Mesenchymal stem cell (in vitro differentiated cells and primary cell): ENCODE results near the gene PPP1R9B.

Source experiments
- DNase-seq: peaks from one replicate; pipeline ENCODE4 v3.0.0-alpha.2; 2013
- H2AFZ ChIP-seq: one replicate; pipeline ENCODE4 v1.6.1; 2013; ENCODE audit warnings: low read depth, mild to moderate bottlenecking, control low read depth, inconsistent platforms, low read length, moderate library complexity
- H2AK5ac ChIP-seq: 2 replicates; pipeline ENCODE4 v1.6.1; 2013; ENCODE audit warnings: low read length, moderate library complexity, mild to moderate bottlenecking, inconsistent platforms; ENCODE audit not compliant: severe bottlenecking
- H2BK120ac ChIP-seq: one replicate; pipeline ENCODE4 v1.6.1; 2013; ENCODE audit warnings: low read depth, mild to moderate bottlenecking, inconsistent platforms, low read length, moderate library complexity
- H2BK12ac ChIP-seq, 2 experiments: one replicate each; pipeline ENCODE4 v1.6.1; 2013; ENCODE audit warnings: inconsistent platforms in 2 of 2, low read length in 2 of 2, mild to moderate bottlenecking in 2 of 2, moderate library complexity in 2 of 2, control low read depth in 1 of 2
- H2BK15ac ChIP-seq: one replicate; pipeline ENCODE4 v1.6.1; 2013; ENCODE audit warnings: mild to moderate bottlenecking, low read depth, inconsistent platforms; ENCODE audit not compliant: poor library complexity, severe bottlenecking
- H2BK5ac ChIP-seq: 2 replicates; pipeline ENCODE4 v1.6.1; 2013; ENCODE audit warnings: low read depth, mild to moderate bottlenecking, low read length, control low read depth, inconsistent platforms; ENCODE audit not compliant: poor library complexity, severe bottlenecking
- H3K14ac ChIP-seq, 2 experiments: one replicate each; pipeline ENCODE4 v1.6.1; 2013; ENCODE audit warnings: inconsistent platforms in 2 of 2, low read length in 2 of 2, control low read depth in 1 of 2, mild to moderate bottlenecking in 1 of 2, moderate library complexity in 1 of 2
- H3K18ac ChIP-seq, 2 experiments: one replicate each; pipeline ENCODE4 v1.6.1; 2013; ENCODE audit warnings: inconsistent platforms in 2 of 2, low read length in 2 of 2, control low read depth in 1 of 2, low read depth in 1 of 2, mild to moderate bottlenecking in 1 of 2
- H3K23ac ChIP-seq, 2 experiments: one replicate each; pipeline ENCODE4 v1.6.1; 2013; ENCODE audit warnings: inconsistent platforms in 2 of 2, low read length in 2 of 2, mild to moderate bottlenecking in 2 of 2, moderate library complexity in 2 of 2, control low read depth in 1 of 2
- H3K27ac ChIP-seq: 2 replicates; pipeline ENCODE4 v1.5.1; 2013; ENCODE audit warnings: mild to moderate bottlenecking, moderate library complexity, low read length, control low read depth, inconsistent platforms; ENCODE audit not compliant: poor library complexity, severe bottlenecking
- H3K27me3 ChIP-seq, 2 experiments: 2 replicates each; pipeline versions ENCODE4 v1.6.1 to v1.7.0; 2013; ENCODE audit warnings: low read length in 2 of 2, mild to moderate bottlenecking in 2 of 2, moderate library complexity in 2 of 2, control low read depth in 1 of 2, inconsistent platforms in 1 of 2; ENCODE audit not compliant: control insufficient read depth in 1 of 2, insufficient read depth in 1 of 2
- H3K36me3 ChIP-seq, 2 experiments: 2 replicates each; pipeline versions ENCODE4 v1.6.1 to v1.7.0; 2013; ENCODE audit warnings: low read length in 2 of 2, control low read depth in 1 of 2, inconsistent platforms in 1 of 2, low read depth in 1 of 2, mild to moderate bottlenecking in 1 of 2; ENCODE audit not compliant: insufficient read depth in 2 of 2, control insufficient read depth in 1 of 2
- H3K4ac ChIP-seq, 2 experiments: one replicate each; pipeline ENCODE4 v1.6.1; 2013; ENCODE audit warnings: inconsistent platforms in 2 of 2, low read length in 2 of 2, mild to moderate bottlenecking in 2 of 2, moderate library complexity in 2 of 2, control low read depth in 1 of 2, low read depth in 1 of 2
- H3K4me1 ChIP-seq: 2 replicates; pipeline ENCODE4 v1.6.1; 2013; ENCODE audit warnings: low read depth, low read length, control low read depth; ENCODE audit not compliant: control insufficient read depth, insufficient read depth
- H3K4me2 ChIP-seq: 2 replicates; pipeline ENCODE4 v1.6.1; 2013; ENCODE audit warnings: low read length, mild to moderate bottlenecking, inconsistent platforms; ENCODE audit not compliant: poor library complexity, severe bottlenecking
- H3K4me3 ChIP-seq, 2 experiments: 2 replicates each; pipeline versions ENCODE4 v1.5.1 to v1.7.0; 2013; ENCODE audit warnings: low read length in 2 of 2, mild to moderate bottlenecking in 2 of 2, control low read depth in 1 of 2, low read depth in 1 of 2; ENCODE audit not compliant: insufficient read depth in 1 of 2
- H3K79me1 ChIP-seq: replicated peaks from 2 replicates; pipeline ENCODE4 v1.6.1; 2013; ENCODE audit warnings: mild to moderate bottlenecking, control low read depth, low read length, inconsistent platforms; ENCODE audit not compliant: poor library complexity, severe bottlenecking
- H3K9ac ChIP-seq: 2 replicates; pipeline ENCODE4 v1.7.0; 2013; ENCODE audit warnings: mild to moderate bottlenecking, low read length, moderate library complexity
- H3K9me3 ChIP-seq: 2 replicates; pipeline ENCODE4 v1.7.0; 2013; ENCODE audit warnings: mild to moderate bottlenecking, low read length; ENCODE audit not compliant: control insufficient read depth
- H4K8ac ChIP-seq: one replicate; pipeline ENCODE4 v1.6.1; 2013; ENCODE audit warnings: inconsistent platforms, mild to moderate bottlenecking, low read length, moderate library complexity
- H4K91ac ChIP-seq: one replicate; pipeline ENCODE4 v1.6.1; 2013; ENCODE audit warnings: mild to moderate bottlenecking, low read length, inconsistent platforms
- WGBS: methylation state at CpG from one replicate; pipeline ENCODE4 v1.1.7; 2013; ENCODE audit warnings: mixed read lengths; 5-methylcytosine and 5-hydroxymethylcytosine counted together

The PPP1R9B gene

GRCh38 chr17:50135316-50136095 lies 15.0 kb downstream of the PPP1R9B start:
- Histone ChIP-seq H3K4ac (no peak overlapping the region), H3K4me2 (no peak overlapping the region), H2BK120ac (no peak overlapping the region), H2BK5ac (no peak overlapping the region), H3K18ac (no peak overlapping the region), H2AK5ac (peak overlapping the region; percentile 11), H3K14ac (no peak overlapping the region), H3K4me3 (no peak overlapping the region), H3K9ac (no peak overlapping the region), H3K79me1 (peaks cover 39% of the 10 kb centered on the region), H3K36me3 (peaks cover 59 to 83% of the 10 kb centered on the region in 2 experiments), H3K4me1 (peaks cover 38% of the 10 kb centered on the region), H3K27ac (peak overlapping the region; percentile 24), H3K9me3 (peaks cover 4% of the 10 kb centered on the region), H3K23ac (no peak overlapping the region), H2BK12ac (no peak overlapping the region), H3K27me3 (no peaks in the 10 kb centered on the region), H2BK15ac (no peak overlapping the region), H2AFZ (no peak overlapping the region), H4K8ac (no peak overlapping the region), H4K91ac (no peak overlapping the region)
- no peak for DNase-seq
- 95% methylated on average over 16 of the region's 16 CpGs for WGBS

- Histone ChIP-seq H3K79me1 (peaks cover 37% of the 10 kb centered on the region), H3K9me3 (no peaks in the 10 kb centered on the region), H3K27ac (peak overlapping the region; percentile 8), H3K4me1 (peaks cover 44% of the 10 kb centered on the region), H2BK5ac (no peak overlapping the region), H2BK15ac (no peak overlapping the region), H3K4me2 (no peak overlapping the region), H3K14ac (no peak overlapping the region), H3K23ac (peak overlapping the region in 1 of 2 experiments; percentile 9), H3K4ac (no peak overlapping the region), H3K27me3 (no peaks in the 10 kb centered on the region), H2AK5ac (no peak overlapping the region), H2AFZ (no peak overlapping the region), H4K8ac (no peak overlapping the region), H3K18ac (no peak overlapping the region), H3K4me3 (no peak overlapping the region), H4K91ac (no peak overlapping the region), H3K9ac (no peak overlapping the region), H2BK12ac (no peak overlapping the region), H3K36me3 (peaks cover 48 to 73% of the 10 kb centered on the region in 2 experiments), H2BK120ac (no peak overlapping the region)
- DNase-seq = no peak
- 73% methylated on average over 15 of the region's 16 CpGs for WGBS
Observed at GRCh38 chr17:50134206-50135110, 16.0 kb downstream of the PPP1R9B start.

GRCh38 chr17:50133769-50134099 lies 16.7 kb downstream of the PPP1R9B start:
- H4K8ac ChIP-seq = no peak overlapping the region
- H3K23ac ChIP-seq = peak overlapping the region in 1 of 2 experiments; percentile 36
- H3K9ac ChIP-seq = peak overlapping the region; percentile 32
- H3K4ac ChIP-seq = no peak overlapping the region
- no peak overlapping the region for H2AFZ ChIP-seq
- no peak overlapping the region for H2BK15ac ChIP-seq
- H2BK5ac ChIP-seq = no peak overlapping the region
- no peak overlapping the region for H2BK12ac ChIP-seq
- no peak overlapping the region for H3K4me2 ChIP-seq
- 40% methylated on average over 14 of the region's 16 CpGs for WGBS
- peaks cover 45% of the 10 kb centered on the region for H3K4me1 ChIP-seq
- peak overlapping the region in 1 of 2 experiments; percentile 74 for H3K18ac ChIP-seq
- no peak overlapping the region for H2AK5ac ChIP-seq
- H2BK120ac ChIP-seq = no peak overlapping the region
- no peaks in the 10 kb centered on the region for H3K27me3 ChIP-seq
- H4K91ac ChIP-seq = no peak overlapping the region
- H3K9me3 ChIP-seq = no peaks in the 10 kb centered on the region
- H3K27ac ChIP-seq = peak overlapping the region; percentile 48
- H3K4me3 ChIP-seq = no peak overlapping the region
- H3K14ac ChIP-seq = no peak overlapping the region
- no peak for DNase-seq
- peaks cover 31% of the 10 kb centered on the region for H3K79me1 ChIP-seq
- H3K36me3 ChIP-seq = peaks cover 41 to 65% of the 10 kb centered on the region in 2 experiments
